ENCODE results near the gene AMPD2. TPM values are rescaled to one million over a fixed set of nuclear protein-coding genes. Genes with fewer than 3 reads are reported as not detected.

AMPD2 gene
- total and polyA plus RNA-seq, 4 donors: 16.7 to 57.4 (median 44.5) TPM

GRCh38 chr1:109621379-109622136 lies 1.9 kb downstream of the AMPD2 start:
- H3K27me3 ChIP-seq (ENCODE audit: control insufficient read depth in 3 of 3, insufficient read depth in 3 of 3, low read length in 2 of 3): no peaks in the 10 kb centered on the region
- H3K4me3 ChIP-seq: peak overlapping the region; percentile 51
- DNase-seq (no peak), ATAC-seq (ENCODE audit: insufficient read depth, low FRiP score) (no peak)
- no peak overlapping the region for H3K9ac ChIP-seq (ENCODE audit: insufficient read depth in 1 of 2, low read length in 2 of 2)
- H3K4me1 ChIP-seq (ENCODE audit: control insufficient read depth in 5 of 5, insufficient read depth in 5 of 5, low read length in 5 of 5): peaks cover 0 to 61% (median 21%) of the 10 kb centered on the region in 5 donors
- H3K36me3 ChIP-seq (ENCODE audit: control insufficient read depth in 4 of 4, insufficient read depth in 4 of 4, low read length in 4 of 4): peaks cover 0 to 4% (median 0%) of the 10 kb centered on the region in 4 donors
- no peak overlapping the region for H3K27ac ChIP-seq (ENCODE audit: low read depth in 1 of 2, low read length in 1 of 2)
- WGBS, 2 donors: 40 to 43% methylated on average over 13 of the region's 13 CpGs
- no peak for TF ChIP-seq CTCF (IDR thresholded peaks at IDR 0.05; ENCODE audit: control extremely low read depth, extremely low read depth)
- no peaks in the 10 kb centered on the region for H3K9me3 ChIP-seq (ENCODE audit: control insufficient read depth in 4 of 4, insufficient read depth in 3 of 4, low read length in 3 of 4)

GRCh38 chr1:109622137-109622892 lies 2.7 kb downstream of the AMPD2 start:
- 86 to 87% methylated on average over 11 of the region's 11 CpGs for WGBS, 2 donors
- TF ChIP-seq CTCF (IDR thresholded peaks at IDR 0.05; ENCODE audit: control extremely low read depth, extremely low read depth): no peak
- ATAC-seq (ENCODE audit: insufficient read depth, low FRiP score) (no peak), DNase-seq (no peak)
- H3K27ac ChIP-seq (ENCODE audit: low read depth in 1 of 2, low read length in 1 of 2): no peak overlapping the region
- no peaks in the 10 kb centered on the region for H3K9me3 ChIP-seq (ENCODE audit: control insufficient read depth in 4 of 4, insufficient read depth in 3 of 4, low read length in 3 of 4)
- H3K27me3 ChIP-seq (ENCODE audit: control insufficient read depth in 3 of 3, insufficient read depth in 3 of 3, low read length in 2 of 3): no peaks in the 10 kb centered on the region
- peaks cover 0 to 61% (median 20%) of the 10 kb centered on the region in 5 donors for H3K4me1 ChIP-seq (ENCODE audit: control insufficient read depth in 5 of 5, insufficient read depth in 5 of 5, low read length in 5 of 5)
- H3K4me3 ChIP-seq: no peak overlapping the region
- H3K9ac ChIP-seq (ENCODE audit: insufficient read depth in 1 of 2, low read length in 2 of 2): no peak overlapping the region
- H3K36me3 ChIP-seq (ENCODE audit: control insufficient read depth in 4 of 4, insufficient read depth in 4 of 4, low read length in 4 of 4): peaks cover 0 to 12% (median under 1%) of the 10 kb centered on the region in 4 donors

GRCh38 chr1:109622895-109623294 lies 3.3 kb downstream of the AMPD2 start:
- no peak for TF ChIP-seq CTCF (IDR thresholded peaks at IDR 0.05; ENCODE audit: control extremely low read depth, extremely low read depth)
- Histone ChIP-seq H3K27ac (ENCODE audit: low read depth in 1 of 2, low read length in 1 of 2) (no peak overlapping the region), H3K4me3 (no peak overlapping the region), H3K4me1 (ENCODE audit: control insufficient read depth in 5 of 5, insufficient read depth in 5 of 5, low read length in 5 of 5) (peaks cover 0 to 61% (median 20%) of the 10 kb centered on the region in 5 donors), H3K27me3 (ENCODE audit: control insufficient read depth in 3 of 3, insufficient read depth in 3 of 3, low read length in 2 of 3) (no peaks in the 10 kb centered on the region), H3K9me3 (ENCODE audit: control insufficient read depth in 4 of 4, insufficient read depth in 3 of 4, low read length in 3 of 4) (no peaks in the 10 kb centered on the region), H3K36me3 (ENCODE audit: control insufficient read depth in 4 of 4, insufficient read depth in 4 of 4, low read length in 4 of 4) (peaks cover 0 to 18% (median 3%) of the 10 kb centered on the region in 4 donors), H3K9ac (ENCODE audit: insufficient read depth in 1 of 2, low read length in 2 of 2) (no peak overlapping the region)
- WGBS, 2 donors: 71 to 87% methylated on average over 3 of the region's 3 CpGs
- ATAC-seq (ENCODE audit: insufficient read depth, low FRiP score): no peak
- DNase-seq: no peak
